AG09309 (cell line): ENCODE measurements around the gene ERFL.
A peak's percentile ranks its signal among the peaks of the same experiment; 100 is the strongest.

Experiments used
- DNase-seq: peaks from one replicate; pipeline ENCODE4 v3.0.0-alpha.2; 2010; ENCODE audit warnings: low read depth
- H3K4me3 ChIP-seq: 2 replicates; pipeline ENCODE4 v1.5.1; 2011; ENCODE audit warnings: mild to moderate bottlenecking, low read depth, low read length, moderate library complexity; ENCODE audit not compliant: control insufficient read depth
- TF ChIP-seq, protein P1 (sequence below): IDR thresholded peaks from 2 replicates; pipeline ENCODE4 v1.5.1; 2011; ENCODE audit warnings: mild to moderate bottlenecking, low read depth, low read length, inconsistent platforms; ENCODE audit not compliant: insufficient read depth, control insufficient read depth; ENCODE audit errors: missing control alignments

The ERFL gene

DNA sequence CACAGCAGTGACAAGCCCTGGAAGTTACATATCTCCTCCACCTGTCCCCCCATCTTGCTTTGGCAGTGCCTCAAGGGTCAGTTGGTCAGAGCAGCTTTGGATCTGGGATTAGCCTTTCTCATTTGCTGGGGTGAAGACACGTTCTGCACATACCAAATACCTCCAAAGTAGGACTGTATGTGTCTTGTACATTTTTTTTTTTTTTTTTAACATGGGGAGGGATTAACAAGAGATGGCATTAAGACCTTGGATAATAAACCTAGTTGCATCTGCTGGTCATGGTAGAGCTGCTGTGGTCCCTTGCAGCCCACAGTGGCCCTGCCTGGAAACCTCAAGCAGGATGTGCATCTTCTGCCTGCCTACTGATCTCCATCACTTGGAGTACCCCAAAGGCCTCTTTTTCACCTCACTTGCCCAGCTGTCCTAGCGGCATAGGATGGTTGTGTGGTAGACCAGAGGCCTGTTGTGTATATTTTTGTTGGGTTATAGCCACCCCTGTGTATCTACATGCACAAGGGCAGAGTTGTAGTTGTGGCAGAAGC lies 65.7 kb downstream of the ERFL start:
- DNase-seq, result no peak
- no peak overlapping the region for H3K4me3 ChIP-seq

DNA sequence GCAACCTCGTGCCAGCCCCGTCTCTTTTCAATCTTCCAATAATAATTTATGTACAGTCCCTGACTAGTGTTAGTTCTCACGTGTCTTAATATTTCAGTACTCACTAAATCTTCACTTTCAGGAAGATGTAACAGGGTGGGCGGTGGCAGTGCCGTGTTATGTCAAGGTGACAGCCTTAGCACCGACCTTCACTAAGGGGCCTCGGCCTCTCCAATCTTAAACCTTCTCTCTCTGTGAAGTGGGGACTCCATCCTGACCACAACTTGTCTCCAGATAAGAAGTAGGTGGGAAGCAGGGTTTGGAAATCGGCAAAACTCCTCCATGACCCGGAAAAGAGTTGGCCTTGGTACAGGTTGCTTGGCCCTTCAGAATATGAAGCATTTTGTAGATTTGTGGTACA lies 66.4 kb downstream of the ERFL start:
- TF ChIP-seq, protein P1, sequence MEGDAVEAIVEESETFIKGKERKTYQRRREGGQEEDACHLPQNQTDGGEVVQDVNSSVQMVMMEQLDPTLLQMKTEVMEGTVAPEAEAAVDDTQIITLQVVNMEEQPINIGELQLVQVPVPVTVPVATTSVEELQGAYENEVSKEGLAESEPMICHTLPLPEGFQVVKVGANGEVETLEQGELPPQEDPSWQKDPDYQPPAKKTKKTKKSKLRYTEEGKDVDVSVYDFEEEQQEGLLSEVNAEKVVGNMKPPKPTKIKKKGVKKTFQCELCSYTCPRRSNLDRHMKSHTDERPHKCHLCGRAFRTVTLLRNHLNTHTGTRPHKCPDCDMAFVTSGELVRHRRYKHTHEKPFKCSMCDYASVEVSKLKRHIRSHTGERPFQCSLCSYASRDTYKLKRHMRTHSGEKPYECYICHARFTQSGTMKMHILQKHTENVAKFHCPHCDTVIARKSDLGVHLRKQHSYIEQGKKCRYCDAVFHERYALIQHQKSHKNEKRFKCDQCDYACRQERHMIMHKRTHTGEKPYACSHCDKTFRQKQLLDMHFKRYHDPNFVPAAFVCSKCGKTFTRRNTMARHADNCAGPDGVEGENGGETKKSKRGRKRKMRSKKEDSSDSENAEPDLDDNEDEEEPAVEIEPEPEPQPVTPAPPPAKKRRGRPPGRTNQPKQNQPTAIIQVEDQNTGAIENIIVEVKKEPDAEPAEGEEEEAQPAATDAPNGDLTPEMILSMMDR, result no peak
- H3K4me3 ChIP-seq, result no peak overlapping the region
- no peak for DNase-seq

More for the DNA sequence above, 65.7 kb downstream of the ERFL start:
- TF ChIP-seq, protein P1, result no peak

DNA sequence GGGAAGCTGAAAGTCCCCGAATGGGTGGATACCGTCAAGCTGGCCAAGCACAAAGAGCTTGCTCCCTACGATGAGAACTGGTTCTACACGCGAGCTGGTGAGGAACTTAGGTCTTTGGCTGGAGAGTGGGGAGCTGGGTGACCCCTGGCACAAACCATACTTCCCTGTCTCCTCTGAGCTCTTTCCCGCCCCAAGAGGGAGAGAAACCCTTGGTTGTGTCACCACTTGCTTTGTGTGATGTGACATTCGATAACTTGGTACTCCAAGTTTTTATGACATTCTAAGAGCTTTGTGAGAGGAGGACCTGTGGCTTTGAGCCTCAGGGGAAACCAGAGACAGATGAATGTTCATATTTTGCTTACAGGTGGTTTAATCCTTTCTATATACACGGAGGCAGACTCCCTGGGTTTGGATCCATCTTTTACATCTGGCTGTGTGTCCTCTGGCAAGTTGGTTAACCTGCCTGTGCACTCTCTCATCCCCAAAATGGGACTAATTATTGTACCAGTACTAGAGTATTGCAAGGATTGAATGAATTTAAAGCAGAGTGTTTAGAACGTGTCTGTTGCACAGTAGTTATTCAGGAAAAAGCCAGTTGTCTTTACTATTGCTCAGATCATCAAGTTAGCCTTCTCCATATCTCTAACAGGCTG lies 67.0 kb downstream of the ERFL start:
- H3K4me3 ChIP-seq, result peak overlapping the region; percentile 99
- no peak for DNase-seq
- TF ChIP-seq, protein P1, result no peak

DNA sequence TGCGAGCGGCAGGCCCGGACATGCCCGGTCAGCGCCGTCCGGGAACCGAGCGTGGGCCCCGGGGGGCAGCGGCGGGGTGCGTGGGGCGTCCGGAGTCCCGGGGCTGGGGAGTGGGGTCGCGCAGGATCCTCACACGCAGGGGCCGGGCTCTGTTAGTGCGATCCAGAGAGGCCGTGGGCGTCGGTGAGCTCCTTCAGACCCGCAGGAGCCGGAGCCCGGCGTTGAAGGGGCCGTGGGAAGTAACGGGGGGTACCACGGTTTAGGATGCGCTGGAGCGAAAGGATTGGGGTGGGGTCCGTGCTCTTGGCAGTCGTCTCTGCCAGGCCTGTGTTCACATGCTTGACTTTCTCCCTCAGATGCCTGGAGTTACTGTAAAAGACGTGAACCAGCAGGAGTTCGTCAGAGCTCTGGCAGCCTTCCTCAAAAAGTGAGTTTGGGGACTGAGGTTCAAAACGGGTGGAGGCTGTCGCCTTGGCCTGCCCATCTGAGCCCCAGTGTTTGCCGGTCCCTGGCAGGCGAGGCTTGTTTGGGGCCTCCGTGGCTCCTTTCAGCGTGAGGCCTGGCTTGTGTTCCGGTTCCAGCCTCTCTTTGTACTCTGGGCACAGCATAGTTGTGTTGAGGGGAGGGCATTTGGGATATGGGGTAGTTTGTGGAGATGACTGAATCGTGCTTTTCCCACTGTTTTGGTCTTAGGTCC lies 67.7 kb downstream of the ERFL start:
- no peak for DNase-seq
- H3K4me3 ChIP-seq, result peak overlapping the region; percentile 99

DNA sequence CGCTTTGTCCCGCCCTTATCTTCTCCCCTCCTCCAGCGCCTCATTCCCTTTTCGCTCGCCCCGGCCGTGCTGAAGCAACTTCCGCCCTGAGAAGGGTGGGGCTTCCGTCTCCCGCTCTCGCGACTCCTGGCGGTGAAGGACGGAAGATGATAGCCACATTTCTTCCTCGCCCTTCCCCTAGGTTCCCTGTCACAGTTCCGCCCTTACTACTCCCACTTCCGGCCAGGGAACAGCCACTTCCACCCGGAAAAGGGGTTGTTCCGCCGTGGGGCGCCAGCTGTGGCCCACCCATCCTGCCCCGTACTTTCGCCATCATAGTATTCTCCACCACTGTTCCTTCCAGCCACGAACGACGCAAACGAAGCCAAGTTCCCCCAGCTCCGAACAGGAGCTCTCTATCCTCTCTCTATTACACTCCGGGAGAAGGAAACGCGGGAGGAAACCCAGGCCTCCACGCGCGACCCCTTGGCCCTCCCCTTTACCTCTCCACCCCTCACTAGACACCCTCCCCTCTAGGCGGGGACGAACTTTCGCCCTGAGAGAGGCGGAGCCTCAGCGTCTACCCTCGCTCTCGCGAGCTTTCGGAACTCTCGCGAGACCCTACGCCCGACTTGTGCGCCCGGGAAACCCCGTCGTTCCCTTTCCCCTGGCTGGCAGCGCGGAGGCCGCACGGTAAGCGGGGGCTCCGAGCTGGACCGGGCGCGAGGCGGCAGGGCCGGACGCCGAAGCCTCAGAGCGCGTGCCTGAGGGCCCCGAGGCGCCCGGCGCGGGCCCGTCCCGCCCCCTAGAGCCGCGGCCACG lies 68.4 kb downstream of the ERFL start, which contains the start of gene RPS19:
Gene RPS19 (plus strand): TSS at position 638 of the 801 bp plus-strand sequence. CDS start 520 bp downstream, outside the sequence.
- DNase-seq, result peak; percentile 92
- H3K4me3 ChIP-seq, result peak within 1 kb of the TSS; percentile 99

More for the DNA sequence above, 67.7 kb downstream of the ERFL start:
- TF ChIP-seq, protein P1, result no peak

More for the DNA sequence above, 68.4 kb downstream of the ERFL start, which contains the start of gene RPS19:
- TF ChIP-seq, protein P1, result peak; percentile 55
